HG02571 (cell line): ENCODE measurements around the gene SLC6A12.

Source experiments
- ATAC-seq: cut with Tn5 transposase; IDR thresholded peaks from one replicate; pipeline ENCODE4 v1.9.1; 2021; ENCODE audit warnings: mild to moderate bottlenecking, moderate library complexity; ENCODE audit not compliant: unreplicated experiment

SLC6A12 gene

DNA sequence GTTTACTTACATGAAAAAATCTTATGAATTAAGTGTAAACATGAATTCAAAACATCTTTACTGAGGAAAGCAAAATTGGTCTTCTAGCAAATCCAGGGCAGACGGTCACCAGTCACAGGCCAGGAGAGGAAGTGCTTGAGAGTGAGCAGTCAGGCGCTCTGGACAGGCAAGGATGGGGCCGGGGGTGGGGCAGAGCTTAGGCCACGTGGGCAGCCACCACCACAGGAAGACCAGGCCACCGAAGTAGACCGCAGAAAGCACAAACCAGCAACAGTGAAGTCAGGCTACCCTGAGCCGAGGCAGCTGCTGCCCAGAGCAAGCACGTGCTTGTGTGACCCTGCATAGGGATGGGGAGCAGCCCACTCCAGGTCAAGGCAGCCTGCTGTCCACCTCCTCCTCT lies 33.5 kb downstream of the SLC6A12 start:
- no peak for ATAC-seq

DNA sequence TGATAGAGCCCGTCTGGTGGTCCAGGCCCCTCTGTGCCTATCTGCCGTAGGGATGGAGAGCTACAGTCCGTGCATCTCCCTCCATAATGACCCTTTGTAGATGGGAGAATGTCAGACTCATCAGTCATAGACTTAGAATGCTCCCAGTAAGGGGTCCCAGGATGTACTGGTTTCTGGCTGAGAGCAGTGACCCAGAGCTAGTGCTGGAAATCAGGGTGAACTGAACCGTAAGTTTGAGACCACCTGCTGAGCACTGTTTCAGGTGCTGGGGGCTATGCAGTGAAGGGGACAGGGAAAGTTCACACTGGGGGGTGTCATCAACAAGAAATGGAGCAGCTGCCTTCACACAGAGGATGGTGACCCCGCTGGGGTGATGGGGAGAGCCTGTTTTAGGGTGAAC lies 34.1 kb downstream of the SLC6A12 start:
- ATAC-seq: no peak

GRCh38 chr12:179131-179884 lies 34.6 kb downstream of the SLC6A12 start:
- no peak for ATAC-seq

- no peak for ATAC-seq
Measured at GRCh38 chr12:178829-179109, 35.2 kb downstream of the SLC6A12 start.

DNA sequence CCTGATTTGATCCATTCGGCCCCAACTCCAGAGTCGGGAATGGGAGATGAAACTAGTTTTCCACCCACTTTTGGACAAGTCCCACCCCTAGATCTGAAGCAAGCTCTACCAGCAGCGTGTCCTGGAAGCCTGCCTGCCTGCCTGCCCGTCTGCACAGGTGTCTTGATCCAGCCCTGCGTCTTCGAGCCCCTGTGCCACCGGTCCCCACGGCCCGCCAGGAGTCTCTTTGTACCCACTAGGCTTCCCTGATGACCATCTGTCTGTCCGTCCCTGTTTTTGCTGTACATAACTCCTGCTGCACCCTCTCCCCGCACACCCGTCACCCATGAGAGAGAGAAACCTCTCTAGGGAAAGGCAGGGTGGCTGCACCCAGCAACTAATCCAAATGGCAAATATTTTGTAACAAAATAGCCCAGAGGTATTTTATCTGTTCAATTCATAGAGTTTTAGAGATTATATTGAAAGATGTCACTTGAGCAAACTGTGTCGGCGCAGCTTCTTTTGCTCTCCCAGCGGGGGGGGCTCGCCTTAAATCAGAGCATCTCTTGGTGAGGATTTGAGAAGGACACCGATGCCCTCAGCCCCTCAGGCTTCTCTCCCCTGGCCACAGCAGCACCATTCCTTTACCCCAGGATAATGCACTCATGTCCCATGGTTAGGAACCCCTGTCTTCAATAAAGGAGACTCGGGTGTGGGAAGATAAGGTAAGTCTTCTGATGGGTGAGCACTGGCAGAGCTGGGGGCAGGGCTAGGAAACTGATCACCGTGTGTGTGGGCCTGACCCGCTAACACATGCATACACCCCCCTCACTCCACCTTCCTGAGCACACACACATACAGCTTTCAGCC lies 35.8 kb downstream of the SLC6A12 start:
- ATAC-seq: no peak

DNA sequence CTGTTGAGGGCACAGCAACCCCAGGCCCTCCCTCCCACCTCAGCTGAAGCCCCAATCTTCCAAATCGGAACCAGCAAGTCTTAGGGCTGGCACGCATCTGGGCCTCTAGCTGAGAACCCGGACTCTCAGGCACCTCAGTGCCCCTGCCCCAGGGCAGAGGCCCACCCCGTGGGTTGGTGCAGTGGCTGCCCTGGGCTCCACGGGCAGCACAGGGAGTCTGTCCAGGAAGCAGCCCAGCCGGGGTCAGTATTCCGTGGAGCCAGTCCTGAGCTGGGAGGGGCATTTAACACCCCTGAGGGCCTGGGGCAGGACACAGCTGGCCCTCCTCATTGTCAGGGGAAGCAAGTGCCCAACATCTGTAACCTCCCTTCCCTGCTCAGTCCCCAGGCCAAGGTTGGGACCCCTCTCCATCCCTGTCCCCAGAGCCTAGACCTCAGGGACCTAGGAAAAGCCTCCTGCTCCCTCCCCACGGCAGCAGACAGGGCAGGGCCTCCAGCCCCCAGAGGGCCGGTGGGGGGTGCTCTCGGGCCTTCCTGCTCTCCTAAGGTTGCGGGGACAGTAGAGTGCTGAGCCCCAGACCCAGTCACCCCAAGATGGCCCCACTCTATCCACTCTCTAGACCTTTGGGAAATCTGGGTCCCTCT lies 36.5 kb downstream of the SLC6A12 start:
- no peak for ATAC-seq

DNA sequence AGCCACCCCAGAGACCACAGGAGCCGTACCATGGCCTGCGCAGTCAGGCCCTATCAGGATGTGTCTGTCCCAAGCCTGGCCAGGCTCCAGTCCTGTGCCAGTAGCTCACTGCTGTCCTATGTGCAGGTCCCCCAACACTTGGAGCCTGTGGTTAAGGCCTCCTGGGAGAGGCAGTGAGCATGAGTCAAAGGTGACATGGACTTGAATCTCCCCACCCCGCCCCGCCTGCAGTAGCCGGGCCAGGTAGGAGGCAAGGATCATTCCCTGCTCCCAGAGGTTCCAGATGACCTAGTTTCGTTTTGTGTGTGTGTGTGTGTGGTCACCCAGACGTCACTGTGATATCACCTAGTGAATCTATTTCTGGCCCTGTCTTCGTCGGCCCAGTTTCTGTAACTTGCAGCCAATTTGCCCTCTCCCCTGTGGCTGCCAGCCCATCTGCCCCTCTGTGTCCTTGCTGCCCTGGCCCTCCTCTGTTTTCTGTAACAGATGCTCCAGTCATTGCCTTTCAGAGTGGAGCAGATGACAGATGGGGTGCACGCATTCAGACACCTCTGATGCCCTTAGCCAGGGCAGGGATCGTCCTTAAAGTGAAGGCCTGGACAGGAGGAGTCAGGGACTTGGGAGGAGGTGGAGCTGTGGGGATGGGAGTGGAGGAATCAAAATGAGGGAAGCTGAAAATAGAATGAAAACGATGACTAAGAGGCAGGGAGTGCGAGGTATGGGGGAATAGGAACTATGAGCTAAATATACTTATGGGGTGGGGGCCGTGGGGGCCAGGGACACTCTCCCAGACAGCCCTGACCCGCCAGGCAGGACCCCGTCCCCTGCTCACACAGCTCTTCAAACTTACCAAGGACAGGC lies 37.4 kb downstream of the SLC6A12 start:
- no peak for ATAC-seq

- no peak for ATAC-seq
Measured at GRCh38 chr12:175759-176158, 38.2 kb downstream of the SLC6A12 start.

GRCh38 chr12:175250-175649 lies 38.7 kb downstream of the SLC6A12 start:
- ATAC-seq: no peak

- no peak for ATAC-seq
Measured at GRCh38 chr12:174596-174995, 39.4 kb downstream of the SLC6A12 start.

- no peak for ATAC-seq
Measured at GRCh38 chr12:174124-174523, 39.8 kb downstream of the SLC6A12 start.

DNA sequence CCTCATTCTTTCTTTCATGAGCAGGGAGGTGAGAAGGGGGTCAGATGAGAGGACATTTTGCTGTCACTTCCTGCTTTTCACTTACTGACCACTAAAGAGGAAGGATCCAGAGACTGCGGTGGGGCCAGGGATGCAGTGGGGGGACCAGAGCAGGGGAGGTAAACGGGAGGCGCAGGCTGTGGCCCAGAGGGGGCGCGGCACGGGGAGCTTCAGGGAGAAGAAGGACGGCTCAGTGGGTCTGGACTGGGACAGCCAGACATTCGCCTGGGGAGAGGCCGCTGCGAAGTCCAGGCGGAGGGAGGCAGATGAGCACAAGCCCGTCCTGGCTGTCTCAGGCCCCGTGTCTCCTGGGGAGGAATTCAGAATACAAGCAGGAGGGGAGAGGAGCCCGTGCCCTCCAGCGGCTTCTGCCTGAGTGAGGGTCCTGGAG lies 41.2 kb downstream of the SLC6A12 start:
- no peak for ATAC-seq

GRCh38 chr12:171743-172676 lies 41.9 kb downstream of the SLC6A12 start:
- no peak for ATAC-seq

- no peak for ATAC-seq
Measured at GRCh38 chr12:171276-171675, 42.7 kb downstream of the SLC6A12 start.

GRCh38 chr12:170371-171225 lies 43.4 kb downstream of the SLC6A12 start:
- no peak for ATAC-seq

DNA sequence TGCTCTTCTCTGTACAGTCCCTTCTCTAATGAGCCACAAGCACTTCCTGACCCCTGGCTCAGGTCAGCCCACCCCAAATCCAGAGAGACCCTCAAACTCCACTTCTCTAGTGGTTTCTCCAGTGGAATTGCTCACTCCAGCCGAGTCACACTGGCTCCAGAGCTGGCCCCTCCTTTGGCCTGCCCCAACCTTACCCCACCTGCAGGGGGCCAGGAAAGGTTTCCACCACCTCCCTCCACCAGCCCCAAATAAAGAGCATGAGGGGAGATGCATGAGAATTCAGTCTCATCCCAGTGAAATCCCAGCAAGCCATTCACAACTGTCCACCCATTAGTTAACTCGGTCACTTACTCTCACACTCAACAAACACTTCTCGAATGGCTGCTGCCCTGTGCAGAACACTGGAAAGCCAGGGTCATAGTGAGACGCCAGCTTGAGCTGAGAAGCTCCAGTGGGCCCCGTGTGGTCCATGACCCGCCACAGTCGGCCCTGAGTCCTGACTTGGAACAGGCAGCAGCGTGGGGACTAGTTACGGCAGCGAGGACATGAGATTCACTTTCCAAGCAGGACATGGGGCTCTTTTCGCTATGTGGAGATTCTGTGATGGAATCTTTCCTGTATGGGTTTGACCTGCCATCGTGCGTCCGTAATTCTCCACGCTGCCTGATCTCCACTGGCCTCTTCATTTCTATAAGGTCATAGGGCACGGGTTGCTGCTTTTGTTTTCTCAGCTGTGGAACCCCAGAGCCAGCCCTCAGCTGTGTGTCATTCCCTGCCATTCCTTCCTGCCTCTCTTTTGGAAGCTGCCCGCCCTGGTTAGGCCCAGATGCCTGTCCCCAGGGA lies 44.2 kb downstream of the SLC6A12 start:
- ATAC-seq: no peak

DNA sequence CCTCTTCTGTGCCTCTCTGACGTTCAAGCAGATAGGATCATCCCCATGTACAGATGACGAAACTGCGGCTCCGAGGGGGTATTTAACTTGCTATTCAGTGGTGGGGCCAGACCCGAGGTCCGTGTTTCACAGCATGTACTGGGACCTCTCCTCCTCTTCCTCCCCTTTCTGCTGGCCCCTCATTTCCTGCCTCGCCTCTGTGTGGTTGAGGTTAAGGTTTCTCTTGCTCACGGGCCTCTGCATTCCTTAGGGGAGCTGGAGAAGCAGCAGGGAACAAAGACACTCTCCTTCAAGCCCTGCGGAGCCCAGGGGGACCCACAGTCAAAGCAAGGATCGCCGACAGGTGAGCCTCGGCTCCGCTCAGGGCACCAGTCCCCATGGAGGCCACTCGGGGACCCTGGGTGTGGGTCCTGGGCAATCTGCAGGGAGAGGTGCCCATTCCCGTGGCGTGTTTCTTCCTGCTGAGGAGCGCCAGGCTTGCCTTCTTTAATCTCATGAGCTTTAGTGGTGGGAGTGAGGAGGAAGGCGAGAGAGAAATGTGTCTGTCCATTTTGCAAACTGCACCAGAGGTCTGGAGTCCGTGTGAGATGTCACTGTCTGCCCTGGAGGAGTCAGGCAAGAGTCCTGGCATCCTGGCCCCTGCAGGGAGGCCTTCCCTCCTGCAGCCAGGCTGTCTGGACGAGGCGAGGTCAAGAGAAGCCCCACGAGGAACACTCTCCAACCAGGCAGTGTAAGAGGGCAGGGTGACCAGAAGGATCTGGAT lies 45.0 kb downstream of the SLC6A12 start:
- no peak for ATAC-seq
